Activated CD8-positive, alpha-beta memory T cell treated with anti-CD3 and anti-CD28 coated beads for 48 hours (primary cell): ENCODE results near the gene WDFY2.

ENCODE experiments used
- DNase-seq, 3 experiments: peaks; one replicate each; pipeline ENCODE4 v3.0.0-alpha.2; 2020; ENCODE audit warnings: low read depth in 2 of 3, low spot score in 2 of 3

The WDFY2 gene

GRCh38 chr13:51599444-51600176, 15.3 kb downstream of the WDFY2 start:
- no peak for DNase-seq

DNA sequence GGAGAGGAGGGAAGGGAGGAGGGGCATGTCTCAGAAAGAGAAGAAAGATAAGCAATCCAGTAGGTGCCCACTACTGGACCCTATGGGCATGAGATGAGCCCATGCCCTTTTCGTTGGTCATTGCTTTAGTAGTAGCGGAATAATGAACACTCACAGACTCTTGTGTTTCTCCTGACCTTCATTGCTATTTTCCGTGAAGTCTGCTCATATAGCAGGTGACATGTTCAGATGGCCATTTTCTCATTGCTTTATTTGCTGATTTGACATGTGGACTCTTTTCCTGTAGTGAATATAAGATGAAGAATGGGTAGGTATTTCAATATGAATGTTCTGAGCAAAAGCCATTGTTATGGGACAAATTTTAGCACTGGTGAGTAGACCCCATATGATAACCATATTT, 16.4 kb downstream of the WDFY2 start:
- DNase-seq, result no peak

DNA sequence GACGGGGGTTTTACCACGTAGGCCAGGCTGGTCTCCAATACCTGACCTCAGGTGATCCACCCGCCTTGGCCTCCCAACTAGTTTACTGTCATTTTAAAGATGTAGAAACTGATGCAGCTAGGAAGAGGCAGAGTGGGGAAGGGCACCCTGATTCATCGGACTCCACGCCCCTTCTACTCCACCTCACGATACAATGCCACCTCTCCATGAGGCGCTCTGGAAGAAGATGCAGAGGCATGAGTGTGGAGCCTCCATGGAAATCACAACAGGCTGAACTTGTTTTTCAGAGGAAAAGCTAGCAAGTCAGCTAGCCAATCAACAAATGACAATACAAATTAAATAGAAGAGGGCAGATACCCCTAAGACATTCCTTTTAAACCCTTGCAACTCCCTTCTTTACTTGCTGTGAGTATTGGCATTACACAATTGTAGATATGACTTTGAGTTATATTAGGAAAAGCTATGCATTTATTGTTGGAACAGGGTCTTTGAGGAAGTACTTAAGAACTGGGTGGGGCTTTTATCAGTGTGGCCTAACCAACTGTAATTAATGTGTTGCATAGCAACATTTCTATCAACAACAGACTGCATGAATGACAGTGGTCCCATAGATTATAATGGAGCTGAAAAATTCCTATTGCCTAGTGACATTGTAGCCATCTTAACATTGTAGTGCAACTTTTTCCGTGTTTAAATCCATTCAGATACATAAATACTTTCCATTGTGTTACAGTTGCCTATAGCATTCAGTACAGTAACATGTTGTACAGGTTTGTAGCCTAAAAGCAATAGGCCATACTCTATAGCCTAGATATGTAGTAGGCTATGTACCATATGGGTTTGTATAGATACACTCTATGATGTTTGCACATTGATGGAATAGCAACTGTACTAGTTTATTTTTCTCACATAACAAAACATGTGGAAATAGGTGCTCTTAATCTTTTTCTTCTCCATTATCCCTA, 17.6 kb downstream of the WDFY2 start:
- no peak for DNase-seq

DNA sequence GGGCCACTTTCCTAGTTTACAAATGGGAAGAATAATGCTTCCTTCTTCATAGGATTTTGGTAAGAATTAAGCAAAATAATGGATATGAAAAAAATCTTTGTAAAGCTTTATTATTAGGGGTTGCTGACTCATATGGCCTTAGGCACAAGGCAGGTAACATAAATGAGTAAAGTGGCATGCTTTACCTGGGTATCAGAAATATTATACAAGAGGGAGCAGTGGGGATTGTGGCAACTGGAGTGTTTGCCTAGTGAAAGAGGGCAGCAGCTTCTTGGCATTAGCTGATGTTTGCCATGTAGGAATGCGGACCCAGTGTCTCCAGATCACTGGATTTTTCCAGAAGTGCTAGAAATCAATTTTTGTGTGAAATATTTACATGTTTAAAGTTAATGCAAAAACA, 19.5 kb downstream of the WDFY2 start:
- no peak for DNase-seq

GRCh38 chr13:51605698-51606097, 21.4 kb downstream of the WDFY2 start:
- DNase-seq, result no peak

GRCh38 chr13:51607165-51607564, 22.9 kb downstream of the WDFY2 start:
- DNase-seq, result no peak

GRCh38 chr13:51608857-51609406, 24.7 kb downstream of the WDFY2 start:
- DNase-seq, result no peak

- DNase-seq, result no peak
These were observed 28.6 kb downstream of the WDFY2 start for GRCh38 chr13:51612867-51613266.

DNA sequence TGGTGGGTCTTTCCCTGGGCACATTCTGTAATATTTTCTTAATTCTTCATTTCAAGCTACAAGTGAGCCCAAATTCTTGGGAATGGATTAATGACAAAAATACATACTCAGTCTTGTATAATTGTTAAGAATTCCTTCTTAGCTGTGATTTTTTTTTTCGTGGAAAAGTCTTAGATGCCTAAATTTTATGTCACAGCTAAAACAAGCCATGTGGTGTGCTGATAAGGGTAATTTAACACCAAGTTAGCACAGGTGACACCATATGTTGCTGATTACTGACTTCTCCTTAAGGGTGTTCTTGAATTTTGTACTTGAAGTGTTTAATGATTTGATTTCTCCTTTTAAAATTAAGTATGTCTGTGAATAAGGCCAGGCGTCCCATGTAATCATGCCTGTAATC, 29.3 kb downstream of the WDFY2 start:
- DNase-seq, result no peak

DNA sequence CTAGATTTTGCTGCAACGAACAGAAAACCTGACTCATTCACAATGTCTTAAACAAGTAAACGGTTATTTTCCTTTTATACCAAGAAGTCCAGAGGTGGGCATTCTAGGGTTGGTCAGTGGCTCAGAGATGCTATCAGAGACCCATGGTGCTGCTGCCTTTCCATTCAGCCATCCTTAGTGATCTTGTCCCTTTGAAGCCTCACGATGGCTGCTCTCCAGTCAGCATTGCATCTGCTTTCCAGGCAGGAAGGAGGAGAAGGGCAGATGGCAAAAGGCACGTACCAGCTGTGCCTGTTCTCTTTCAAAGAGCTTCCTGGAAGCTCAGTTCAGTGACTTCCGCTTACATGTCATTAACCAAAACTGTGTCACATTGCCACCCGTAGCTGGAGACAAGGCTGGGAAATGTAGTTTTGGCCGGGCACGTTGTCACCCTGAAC, 30.1 kb downstream of the WDFY2 start:
- peak in 2 of 3 experiments; percentile 11 to 24 for DNase-seq

- DNase-seq, result no peak
These were observed 34.4 kb downstream of the WDFY2 start for GRCh38 chr13:51618626-51619025.

DNA sequence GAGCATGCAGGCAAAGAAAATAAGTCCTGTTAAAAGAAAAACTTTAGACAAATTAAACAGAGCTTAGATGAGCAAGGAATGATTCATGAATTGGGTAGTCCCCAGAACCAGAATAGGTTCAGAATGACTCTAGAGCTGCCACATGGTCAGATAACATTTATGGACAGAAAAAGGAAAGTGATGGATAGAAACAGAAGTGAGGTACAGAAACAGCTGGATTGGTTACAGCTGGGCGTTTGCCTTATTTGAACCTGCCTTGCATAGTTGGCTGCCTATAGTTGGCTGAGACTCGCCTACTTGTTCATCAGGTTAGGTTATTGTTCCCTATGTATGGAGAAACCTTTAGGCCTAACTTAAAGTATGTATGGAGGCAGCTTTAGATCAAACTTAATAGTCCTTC, 35.4 kb downstream of the WDFY2 start:
- DNase-seq, result no peak

GRCh38 chr13:51620165-51620983, 36.1 kb downstream of the WDFY2 start:
- DNase-seq, result no peak

DNA sequence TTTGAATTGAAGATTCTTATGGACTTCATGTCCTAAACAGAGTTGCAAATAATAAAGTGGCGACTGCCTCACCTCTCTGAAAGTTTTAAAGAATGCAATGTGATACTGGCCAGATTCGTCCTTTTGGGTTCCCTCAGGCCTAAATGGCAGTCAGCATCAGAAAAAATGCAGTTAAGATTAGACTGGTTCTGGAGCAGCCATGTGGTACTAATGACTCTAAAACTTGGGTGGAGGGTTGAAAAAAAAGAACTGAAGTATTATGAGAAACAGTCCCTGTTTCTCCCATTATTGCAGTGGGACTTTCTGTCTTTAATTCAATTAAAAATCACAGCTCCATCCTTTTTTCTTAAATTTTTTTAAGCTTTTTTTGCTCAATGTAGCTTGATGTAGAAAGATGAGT, 37.3 kb downstream of the WDFY2 start:
- DNase-seq, result no peak

DNA sequence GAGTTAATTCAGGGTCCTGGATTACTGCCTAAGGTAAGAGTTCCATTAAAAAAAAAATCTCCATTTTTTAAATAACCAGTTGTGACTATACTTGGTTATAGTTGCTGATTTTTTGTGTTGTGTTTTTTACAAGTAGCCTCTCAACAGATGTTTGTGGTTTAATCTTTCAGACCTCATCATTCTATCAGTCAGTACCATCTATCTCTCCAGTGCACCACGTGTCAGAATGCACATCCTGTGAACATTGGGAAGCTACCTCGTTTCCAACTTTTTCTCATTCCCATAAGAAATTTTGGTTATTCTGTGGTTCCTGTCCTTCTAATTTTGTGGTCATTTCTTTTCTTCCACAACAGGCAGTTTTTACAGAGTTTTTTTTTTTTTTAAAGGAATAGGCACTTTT, 39.2 kb downstream of the WDFY2 start:
- DNase-seq, result no peak

DNA sequence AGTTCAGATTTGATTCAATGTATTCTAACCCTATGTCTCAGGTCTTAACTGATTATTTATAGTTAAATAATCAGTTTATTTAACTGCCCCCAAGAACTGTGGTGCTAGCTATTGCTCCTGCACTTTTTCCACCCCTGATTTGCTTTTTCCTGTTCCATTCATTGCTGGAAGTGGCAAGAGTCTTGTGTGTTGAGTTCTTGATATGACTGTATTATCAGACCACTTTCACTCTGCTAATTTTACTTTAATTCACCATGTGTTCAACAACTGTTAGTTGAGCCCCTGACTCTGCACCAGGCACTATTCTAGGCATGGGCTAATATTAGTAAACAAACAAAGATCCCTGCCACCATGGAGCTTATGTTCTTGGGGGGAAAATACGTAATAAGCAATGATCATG, 39.9 kb downstream of the WDFY2 start:
- no peak for DNase-seq

GRCh38 chr13:51624695-51625345, 40.6 kb downstream of the WDFY2 start:
- no peak for DNase-seq

DNA sequence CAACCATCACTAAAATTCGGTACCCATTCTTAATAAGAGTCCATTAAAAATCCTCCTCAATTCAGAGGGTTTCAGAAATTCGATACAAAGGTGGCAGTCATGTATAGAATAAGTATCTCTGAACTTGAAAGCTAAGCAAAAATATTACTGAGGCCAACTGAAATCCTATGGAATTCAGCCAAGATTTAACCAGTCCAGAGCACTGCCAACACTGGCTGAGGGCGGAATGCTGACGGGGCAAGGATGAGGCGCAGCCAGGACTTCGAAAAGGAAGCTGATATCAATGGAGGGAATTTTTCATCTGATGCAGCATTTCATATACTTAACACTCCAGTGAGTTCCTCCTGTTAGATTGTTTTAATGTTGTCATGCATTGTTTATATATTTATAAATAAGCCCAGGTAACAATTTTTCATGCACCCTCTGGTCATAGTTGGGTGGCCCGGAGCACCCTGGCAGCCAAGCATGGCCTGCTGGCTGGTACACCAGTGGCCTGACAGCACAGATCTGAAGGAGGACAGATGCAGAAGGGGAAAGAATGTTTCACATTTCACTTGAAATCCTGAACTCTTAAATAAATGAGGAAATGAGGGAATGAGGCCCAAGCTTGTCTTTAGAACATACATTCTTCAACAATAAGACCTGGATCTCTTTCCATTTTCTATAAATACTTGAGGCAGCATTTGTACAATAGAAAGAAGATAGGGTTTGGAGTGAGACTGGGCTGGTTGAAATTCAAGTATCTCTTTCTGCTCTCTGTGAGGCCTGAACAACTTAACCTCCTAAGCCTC, 41.5 kb downstream of the WDFY2 start:
- no peak for DNase-seq

GRCh38 chr13:51626749-51627148, 42.5 kb downstream of the WDFY2 start:
- no peak for DNase-seq
